ENCODE data around the gene BRCA2. TPM values are rescaled to one million over a fixed set of nuclear protein-coding genes. Genes with fewer than 3 reads are reported as not detected.
A peak's percentile ranks its signal among the peaks of the same experiment; 100 is the strongest.

The BRCA2 gene
- total and polyA plus RNA-seq, 9 donors: 0.36 to 3.3 (median 0.95) TPM

GRCh38 chr13:32314271-32315237 lies 754 bp upstream of the BRCA2 start:
- TF ChIP-seq EP300 (IDR thresholded peaks at IDR 0.05) (no peak), CTCF (IDR thresholded peaks at IDR 0.05) (no peak), POLR2A (IDR thresholded peaks at IDR 0.05) (no peak)
- peak; percentile 12 to 58 (median 39) for DNase-seq
- 73 to 77% (median 74%) methylated on average over 32 of the region's 32 CpGs for WGBS, 3 donors
- Histone ChIP-seq H3K4me1 (ENCODE audit: insufficient read depth) (peaks cover 5% of the 10 kb centered on the region), H3K36me3 (no peaks in the 10 kb centered on the region), H3K27me3 (no peaks in the 10 kb centered on the region), H3K4me3 (peak overlapping the region; percentile 77), H3K27ac (peak overlapping the region; percentile 45 to 87), H3K9me3 (no peaks in the 10 kb centered on the region)
- intact Hi-C loops (cut with DNase I): loop anchor here in 3 of 4 donors (5.0 to 10.0 kb wide), 5 partner anchors 282 to 410 kb away; partner anchors contain the start of gene FRY (in 1 of the 3)

- H3K27ac ChIP-seq: no peak overlapping the region
- 0 to 1% (median 0%) methylated on average over 13 of the region's 13 CpGs for WGBS, 3 donors
These were observed 676 bp downstream of the BRCA2 start for GRCh38 chr13:32316028-32316339.

GRCh38 chr13:32316501-32316900 lies 1.2 kb downstream of the BRCA2 start:
- H3K27me3 ChIP-seq: no peaks in the 10 kb centered on the region
- H3K9me3 ChIP-seq: no peaks in the 10 kb centered on the region
- no peak for TF ChIP-seq POLR2A (IDR thresholded peaks at IDR 0.05)
- TF ChIP-seq EP300 (IDR thresholded peaks at IDR 0.05): no peak
- no peak for TF ChIP-seq CTCF (IDR thresholded peaks at IDR 0.05)
- H3K4me1 ChIP-seq (ENCODE audit: insufficient read depth): peaks cover 5% of the 10 kb centered on the region
- no peak overlapping the region for H3K27ac ChIP-seq
- no peak for DNase-seq
- no peaks in the 10 kb centered on the region for H3K36me3 ChIP-seq
- WGBS, 3 donors: 55 to 68% (median 64%) methylated on average over 6 of the region's 6 CpGs
- intact Hi-C loops (cut with DNase I): loop anchor here in 2 of 4 donors (10.0 kb wide), 3 partner anchors 292 to 412 kb away; no protein-coding TSS in a partner anchor
- H3K4me3 ChIP-seq: no peak overlapping the region

More at GRCh38 chr13:32316028-32316339, 676 bp downstream of the BRCA2 start:
- DNase-seq: no peak
- no peaks in the 10 kb centered on the region for H3K36me3 ChIP-seq
- TF ChIP-seq CTCF (IDR thresholded peaks at IDR 0.05): no peak
- no peak for TF ChIP-seq POLR2A (IDR thresholded peaks at IDR 0.05)
- no peak for TF ChIP-seq EP300 (IDR thresholded peaks at IDR 0.05)
- intact Hi-C loops (cut with DNase I): loop anchor here in 2 of 4 donors (10.0 kb wide), 3 partner anchors 291 to 411 kb away; no protein-coding TSS in a partner anchor
- peak overlapping the region; percentile 77 for H3K4me3 ChIP-seq
- H3K9me3 ChIP-seq: no peaks in the 10 kb centered on the region
- no peaks in the 10 kb centered on the region for H3K27me3 ChIP-seq
- peaks cover 5% of the 10 kb centered on the region for H3K4me1 ChIP-seq (ENCODE audit: insufficient read depth)

- no peak overlapping the region for H3K4me3 ChIP-seq
- no peaks in the 10 kb centered on the region for H3K36me3 ChIP-seq
- no peak overlapping the region for H3K27ac ChIP-seq
- no peak for DNase-seq
- intact Hi-C loops (cut with DNase I): loop anchor here in 2 of 4 donors (10.0 kb wide), 3 partner anchors 293 to 413 kb away; no protein-coding TSS in a partner anchor
- H3K27me3 ChIP-seq: no peaks in the 10 kb centered on the region
- no peaks in the 10 kb centered on the region for H3K9me3 ChIP-seq
- peaks cover 5% of the 10 kb centered on the region for H3K4me1 ChIP-seq (ENCODE audit: insufficient read depth)
- TF ChIP-seq EP300 (IDR thresholded peaks at IDR 0.05) (no peak), POLR2A (IDR thresholded peaks at IDR 0.05) (no peak), CTCF (IDR thresholded peaks at IDR 0.05) (no peak)
- whole genome bisulfite sequencing, 3 donors: 84 to 92% (median 85%) methylated on average over 2 of the region's 2 CpGs
These were observed 2.6 kb downstream of the BRCA2 start for GRCh38 chr13:32317716-32318465.

Measured in ovary (tissue), 9 donors.